GM19463 (cell line): ENCODE measurements around the gene ANKFN1.
A peak's percentile ranks its signal among the peaks of the same experiment; 100 is the strongest.

Experiments used
- ATAC-seq: cut with Tn5 transposase; IDR thresholded peaks from one replicate; pipeline ENCODE4 v1.9.1; 2021; ENCODE audit warnings: mild to moderate bottlenecking, moderate library complexity; ENCODE audit not compliant: unreplicated experiment

The ANKFN1 gene

DNA sequence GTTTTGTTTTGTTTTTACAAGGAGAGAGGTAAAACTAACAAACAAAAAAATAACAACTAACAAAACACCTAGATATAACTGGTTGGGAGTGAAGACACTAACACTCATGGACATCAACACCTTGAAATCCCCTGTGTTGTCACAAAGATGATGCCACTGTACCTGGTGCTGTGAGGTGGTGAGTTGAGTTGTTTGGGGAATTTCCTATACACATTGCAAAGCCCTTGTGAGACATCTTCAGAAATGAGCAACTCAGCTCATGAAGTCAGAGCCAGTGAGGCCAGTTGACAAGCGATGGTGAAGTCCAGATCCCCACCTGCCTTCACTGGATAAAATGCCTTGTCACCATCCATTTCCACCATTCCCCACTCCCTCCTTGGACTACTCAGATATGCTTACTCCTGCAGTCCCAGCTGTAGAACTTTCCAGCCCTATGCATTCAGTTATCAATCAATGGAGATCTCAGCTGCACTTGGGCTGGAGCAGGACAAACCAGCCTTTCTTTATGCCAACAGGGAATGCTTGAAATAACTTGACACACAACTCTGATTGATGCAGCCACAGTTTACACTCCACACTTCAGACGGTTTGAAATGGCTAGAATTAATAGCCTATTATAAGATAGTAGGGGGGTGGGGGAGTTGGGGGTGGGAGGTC lies 22.2 kb downstream of the ANKFN1 start:
- peak; percentile 50 for ATAC-seq

DNA sequence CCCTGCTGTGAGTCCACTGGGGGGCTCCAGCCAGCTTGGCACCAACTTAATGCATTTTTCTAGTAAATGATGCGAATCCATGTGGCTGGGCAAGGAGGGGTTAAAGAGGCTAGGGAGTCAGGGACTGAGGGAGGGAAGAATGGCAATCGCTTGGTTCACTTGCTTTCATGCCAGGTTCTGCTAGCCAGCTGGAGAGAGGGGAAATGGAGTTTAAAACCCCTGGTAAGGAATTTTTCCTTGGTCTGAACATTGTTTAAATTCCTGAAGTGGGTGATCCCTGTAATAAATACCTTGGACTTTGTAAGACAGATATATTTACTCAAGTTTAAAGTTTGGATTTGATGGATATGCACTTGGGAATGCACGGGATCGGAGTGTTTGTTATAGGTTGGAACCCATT lies 22.8 kb downstream of the ANKFN1 start:
- no peak for ATAC-seq

DNA sequence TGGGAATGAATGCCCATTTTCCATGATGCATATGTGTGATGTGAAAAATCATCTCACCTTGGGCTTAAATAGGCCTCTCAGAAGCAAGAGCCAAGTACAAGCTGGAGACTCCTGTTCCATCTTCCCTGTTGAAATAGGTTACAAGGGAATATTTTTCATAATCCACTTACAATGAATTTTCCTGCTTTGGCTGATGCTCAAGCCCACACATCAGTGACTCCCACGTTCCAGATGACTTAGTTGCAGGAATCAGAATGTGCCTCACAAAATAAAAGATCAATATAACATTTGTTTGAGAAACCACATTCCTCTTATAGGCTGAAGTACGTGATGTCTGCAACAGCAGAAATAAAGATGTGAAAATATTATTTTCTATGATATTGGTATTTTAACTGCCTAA lies 24.1 kb downstream of the ANKFN1 start:
- no peak for ATAC-seq

DNA sequence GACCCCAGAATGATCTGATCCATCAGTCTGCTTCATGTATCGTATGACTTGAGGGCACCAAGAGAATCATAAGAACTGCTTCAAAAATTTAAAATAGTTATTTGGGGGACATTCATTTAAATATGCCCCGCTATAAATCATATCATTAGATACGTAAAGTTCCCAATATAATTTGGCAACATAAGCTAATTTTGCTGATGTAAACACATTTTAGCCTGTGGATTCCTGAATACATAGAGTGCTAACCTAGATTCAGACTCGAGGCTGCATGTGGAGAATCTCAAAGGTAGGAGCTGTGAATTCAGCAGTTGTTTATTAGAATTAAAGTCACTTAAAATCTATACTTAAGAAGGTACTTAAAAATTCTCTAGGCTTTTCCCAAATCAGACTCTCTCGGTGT lies 24.9 kb downstream of the ANKFN1 start:
- ATAC-seq, result no peak

DNA sequence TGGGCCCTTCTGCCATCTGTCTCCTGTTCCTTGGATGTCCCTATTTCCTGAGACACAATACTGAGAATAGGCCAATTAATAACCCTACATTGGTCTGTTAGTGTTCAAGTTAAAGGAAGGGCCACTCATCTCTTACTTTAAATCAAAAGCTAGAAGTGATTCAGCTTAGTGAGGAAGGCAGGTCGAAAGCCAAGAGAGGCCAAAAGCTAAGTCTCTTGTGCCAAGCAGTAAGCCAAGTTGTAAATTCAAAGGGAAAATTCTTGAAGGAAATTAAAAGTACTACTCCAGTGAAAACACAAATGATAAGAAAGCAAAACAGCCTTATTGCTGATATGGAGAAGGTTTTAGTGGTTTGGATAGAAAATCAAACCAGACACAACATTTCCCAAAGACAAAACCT lies 28.8 kb downstream of the ANKFN1 start:
- no peak for ATAC-seq

DNA sequence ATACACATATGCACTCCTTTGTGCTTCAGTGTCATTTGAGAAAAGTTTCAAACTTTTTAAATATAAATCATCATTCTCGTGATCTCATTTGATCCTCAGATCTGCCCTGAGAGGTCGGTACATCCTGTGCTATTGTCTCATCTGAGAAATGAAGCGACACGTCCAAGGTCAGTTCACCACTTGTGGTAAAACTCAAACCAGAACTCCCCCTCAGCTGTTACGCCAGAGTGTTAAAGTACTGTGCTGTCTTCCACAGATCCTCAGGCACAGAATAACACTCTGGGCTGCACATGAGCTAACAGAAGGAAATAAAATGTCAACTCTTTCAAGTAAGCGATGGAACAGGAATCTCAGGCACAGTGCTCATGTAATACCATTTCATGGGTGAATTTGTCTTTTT lies 31.4 kb downstream of the ANKFN1 start:
- ATAC-seq, result no peak

DNA sequence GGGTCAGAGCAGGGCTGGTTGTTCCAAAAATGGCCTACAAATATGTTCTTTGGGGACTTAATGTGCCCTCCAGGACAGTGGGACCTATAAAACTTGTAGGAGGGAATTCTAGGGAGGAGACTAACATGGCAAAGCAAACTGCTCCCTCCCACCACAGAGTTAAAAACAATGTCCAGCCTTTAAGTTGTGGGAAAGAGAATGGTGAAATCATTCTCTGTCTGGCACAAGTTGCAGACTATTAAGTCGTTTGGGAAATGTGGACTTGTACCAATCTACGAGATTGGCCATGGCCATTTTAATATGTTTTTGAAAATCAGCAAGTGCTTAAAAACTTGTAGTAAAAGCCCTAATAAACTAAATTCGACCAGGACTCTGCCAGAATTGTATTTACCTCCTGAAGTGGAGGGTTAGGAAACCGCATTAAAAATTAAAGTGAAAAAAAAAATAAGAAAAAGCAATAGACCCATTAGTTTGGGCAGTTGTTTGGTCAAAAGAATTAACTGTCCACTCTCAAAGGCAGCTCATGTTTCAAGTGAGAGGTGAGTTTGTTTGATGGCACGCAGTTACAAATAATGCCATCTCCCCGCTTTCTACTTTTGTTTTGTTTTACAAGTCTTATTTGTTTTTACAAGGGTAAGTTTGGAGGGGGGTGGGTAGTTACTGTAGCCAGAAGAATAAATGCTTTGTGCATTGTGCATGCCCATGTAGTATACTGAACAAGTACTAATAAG lies 32.4 kb downstream of the ANKFN1 start:
- no peak for ATAC-seq

DNA sequence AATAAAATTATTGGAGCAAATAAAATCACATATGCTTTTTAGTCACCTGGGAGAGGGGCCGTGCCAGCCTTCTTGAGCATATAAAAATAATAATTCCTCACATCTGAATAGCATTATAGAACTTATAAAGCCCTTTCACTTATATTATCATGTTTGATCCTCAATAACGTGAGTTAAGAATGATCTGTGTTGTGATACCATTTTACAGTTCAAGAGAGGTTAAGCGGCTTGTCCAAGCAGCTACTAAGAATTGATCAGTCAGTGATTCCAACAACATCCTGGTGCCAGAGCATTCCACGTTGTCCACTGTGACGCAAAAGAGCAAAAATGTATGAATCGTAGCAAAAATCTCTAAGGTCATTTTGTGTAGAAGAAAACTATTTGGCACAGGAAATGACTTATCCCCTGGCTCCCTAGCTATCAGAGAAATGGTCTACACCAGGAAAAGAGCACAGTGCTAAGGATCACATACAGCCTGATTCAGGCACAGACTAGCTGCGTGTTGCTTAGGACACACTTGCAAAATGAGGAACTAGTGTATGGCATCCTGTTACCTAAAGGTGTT lies 33.0 kb downstream of the ANKFN1 start:
- no peak for ATAC-seq

DNA sequence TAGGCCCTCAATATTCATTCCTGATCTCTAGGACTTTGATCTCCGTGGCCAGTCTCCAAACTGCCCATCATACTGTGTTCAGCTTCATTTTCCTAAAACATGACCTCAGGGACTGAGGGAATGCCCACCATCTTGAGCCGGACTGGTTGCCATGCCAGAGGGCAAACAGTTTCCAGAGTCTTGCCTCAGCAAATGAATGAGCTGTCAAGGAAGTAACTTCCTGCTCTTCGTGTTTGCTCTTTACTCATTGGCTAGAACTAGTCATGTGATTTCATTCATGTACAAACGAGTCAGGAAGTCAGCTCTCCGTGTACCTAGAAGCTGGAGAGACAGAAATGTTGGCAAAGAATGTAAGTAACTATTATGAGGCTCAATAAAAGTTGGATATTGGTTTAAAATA lies 50.2 kb downstream of the ANKFN1 start:
- ATAC-seq, result no peak

DNA sequence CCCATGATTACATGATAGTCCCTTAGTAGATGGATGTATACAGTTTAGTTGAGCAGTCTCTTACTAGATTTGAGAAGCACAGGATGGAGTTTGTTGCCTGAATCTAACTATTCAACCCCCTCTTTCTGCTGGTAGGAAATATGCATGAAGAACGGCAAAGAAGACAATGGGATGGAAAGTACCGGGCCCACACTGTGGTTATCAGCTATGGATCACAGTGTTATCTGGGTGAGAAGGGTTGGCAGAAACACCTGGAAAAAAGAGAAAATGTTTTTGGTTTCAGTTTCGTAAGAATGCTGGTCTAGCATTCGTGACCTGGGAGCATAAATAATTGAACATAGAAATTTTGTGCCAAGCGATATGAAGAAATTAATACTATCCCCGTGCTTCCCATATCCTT lies 53.1 kb downstream of the ANKFN1 start:
- no peak for ATAC-seq

DNA sequence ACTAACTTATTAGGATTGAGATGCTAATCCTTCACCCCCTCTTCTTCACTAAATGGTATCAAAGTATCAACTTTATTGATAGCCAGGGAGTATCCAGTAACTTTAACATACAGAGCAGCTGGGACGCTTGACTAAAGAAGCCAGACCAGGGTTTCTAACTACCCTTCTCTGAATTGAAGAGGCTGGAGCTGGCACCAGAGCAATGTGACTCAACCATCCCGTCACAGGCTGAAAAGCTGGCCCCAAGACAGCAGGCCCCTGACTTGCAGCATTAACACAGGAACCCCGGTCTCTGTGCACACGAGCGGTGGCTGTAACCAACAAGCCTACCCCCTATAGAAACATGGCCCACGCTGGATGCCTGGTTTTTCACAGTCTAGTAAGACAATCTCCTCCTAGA lies 59.8 kb downstream of the ANKFN1 start:
- ATAC-seq, result no peak

DNA sequence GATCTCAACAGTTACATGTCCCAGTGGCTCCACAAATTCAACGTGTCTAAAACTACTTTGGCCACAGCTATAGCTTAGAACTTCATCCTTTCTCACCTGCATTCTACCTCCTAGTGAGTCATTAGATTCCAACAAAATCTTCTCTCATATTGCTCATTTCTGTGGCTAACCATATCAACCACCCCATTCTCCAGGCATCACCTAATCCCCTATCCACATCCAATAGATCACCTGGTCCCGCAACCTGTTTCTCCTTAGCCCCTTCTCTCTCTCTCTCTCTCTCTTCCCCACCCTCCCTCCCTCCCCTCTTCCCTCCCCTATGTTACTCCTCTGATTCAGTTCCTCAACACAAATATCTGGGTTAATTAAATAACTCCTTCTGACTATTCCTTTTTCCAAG lies 64.6 kb downstream of the ANKFN1 start:
- no peak for ATAC-seq

DNA sequence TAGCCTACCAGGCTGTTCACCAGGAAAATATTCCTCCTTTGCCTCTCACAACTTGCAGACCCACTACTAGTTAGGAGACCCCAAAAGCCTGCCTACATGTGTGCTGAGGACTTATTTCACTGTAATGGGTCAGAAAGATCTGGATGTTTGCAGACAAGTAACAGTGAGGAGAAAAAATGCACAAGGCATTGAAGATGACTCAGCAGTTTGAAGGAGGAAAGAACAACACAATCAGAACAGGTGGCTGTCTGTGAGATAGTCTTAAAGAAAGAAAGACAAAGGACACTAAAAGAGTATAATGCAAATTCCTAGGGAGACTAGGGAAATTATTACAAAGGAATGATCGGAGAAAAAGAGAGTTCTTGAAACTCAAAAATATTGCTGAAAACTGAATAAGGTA lies 69.0 kb downstream of the ANKFN1 start:
- no peak for ATAC-seq

DNA sequence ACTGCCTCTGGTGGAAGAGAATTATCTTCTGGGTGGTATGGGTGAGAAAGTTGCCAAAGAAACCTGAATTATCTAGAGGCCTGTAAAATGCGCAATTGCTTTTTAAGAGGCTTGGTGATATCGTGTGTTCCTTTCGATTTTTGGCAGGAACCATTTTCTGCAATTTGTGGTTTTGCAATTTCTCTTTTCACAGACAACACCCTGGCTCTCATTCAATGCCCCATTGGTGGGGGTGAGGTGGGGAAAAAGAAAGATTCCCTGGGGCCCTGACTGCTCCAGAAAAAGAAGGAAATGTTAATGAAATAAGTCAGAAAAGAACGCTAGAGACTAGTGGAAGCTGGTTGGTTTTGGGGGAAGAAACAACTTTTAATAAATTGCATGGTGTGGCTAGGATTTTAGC lies 77.4 kb downstream of the ANKFN1 start:
- no peak for ATAC-seq

DNA sequence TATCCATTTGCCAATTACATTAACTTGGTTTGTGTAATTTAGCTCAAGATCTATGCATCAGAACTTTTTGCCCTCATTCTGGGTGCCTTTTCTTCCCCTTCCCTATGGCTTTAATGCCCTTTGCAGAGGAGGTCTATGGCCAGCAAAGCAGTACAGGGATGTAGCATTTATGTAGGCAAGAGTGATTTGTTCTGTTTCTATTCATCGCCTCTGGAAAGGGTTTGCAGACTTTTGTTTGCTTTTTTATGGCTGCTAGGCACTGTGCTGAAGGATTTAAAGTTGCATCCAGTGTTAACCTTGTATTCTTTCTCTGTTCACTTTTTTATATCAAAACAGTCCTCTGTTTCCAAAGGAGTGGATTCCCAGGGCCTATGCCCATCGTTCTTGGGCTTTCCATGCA lies 78.0 kb downstream of the ANKFN1 start:
- ATAC-seq, result no peak

DNA sequence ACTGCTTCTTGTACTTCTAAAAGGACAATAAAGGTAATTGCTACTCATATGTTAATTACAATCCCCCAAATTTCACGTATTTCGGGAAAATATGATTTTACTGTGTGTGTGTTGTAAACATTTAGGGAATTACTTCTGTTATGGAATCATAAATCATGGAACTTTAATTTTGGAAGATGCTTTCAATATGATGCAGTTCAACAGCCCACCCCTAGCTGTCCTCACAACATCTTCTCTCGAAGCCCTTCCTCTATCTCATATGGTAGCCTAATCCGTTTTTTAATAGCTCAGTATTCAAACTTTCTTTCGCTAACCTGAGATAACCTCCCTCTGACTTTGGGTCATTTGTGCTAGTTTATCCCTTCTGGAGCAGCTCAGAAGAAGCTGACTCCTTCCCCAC lies 78.4 kb downstream of the ANKFN1 start:
- no peak for ATAC-seq

DNA sequence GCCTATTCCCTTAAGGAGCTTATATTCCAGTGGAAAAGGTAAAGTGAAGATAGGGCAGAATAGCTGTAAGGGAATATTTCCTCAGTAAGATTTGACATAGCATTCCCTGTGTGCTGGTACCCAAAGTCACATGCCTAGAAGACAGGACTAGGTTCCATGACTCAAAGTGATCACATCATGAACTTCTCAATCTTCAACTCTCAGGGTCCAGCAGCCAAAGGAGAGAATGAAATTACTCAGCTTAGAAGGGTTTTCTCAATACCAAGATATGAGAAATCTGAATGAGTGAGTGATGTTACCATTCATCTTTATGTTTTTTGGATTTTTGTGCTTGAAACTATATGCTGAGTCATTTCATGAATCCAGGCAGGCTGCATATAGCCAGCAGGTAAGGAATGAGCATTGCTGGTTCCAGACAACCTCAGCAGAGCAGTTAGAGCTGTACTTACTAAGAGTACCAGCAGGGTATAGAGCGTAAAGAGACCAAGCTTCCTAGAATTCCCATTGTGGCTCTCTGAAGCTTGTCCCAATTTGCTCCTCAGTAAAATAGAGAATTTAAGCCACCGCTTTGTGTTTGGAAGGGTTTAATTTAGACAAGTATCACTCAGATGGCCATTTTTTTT lies 91.1 kb downstream of the ANKFN1 start:
- ATAC-seq, result no peak

DNA sequence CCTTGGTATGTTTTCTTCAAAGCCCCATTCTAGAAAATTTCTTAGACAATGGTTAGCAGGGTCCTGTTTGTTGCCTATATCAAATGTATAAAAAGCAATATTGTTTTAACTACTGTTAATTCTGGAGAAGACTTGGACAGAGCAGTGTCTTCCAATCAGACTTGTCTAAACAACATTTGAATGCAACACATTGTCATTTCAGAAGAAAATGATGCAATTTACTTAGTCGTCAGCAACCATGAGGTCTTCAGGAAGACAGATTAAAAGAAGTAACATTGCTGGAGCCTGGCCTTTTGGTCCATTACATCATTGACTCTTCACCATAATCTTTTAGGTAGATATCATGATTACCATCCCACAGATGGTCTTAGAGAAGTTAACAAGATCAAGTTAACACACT lies 94.5 kb downstream of the ANKFN1 start:
- ATAC-seq, result no peak

DNA sequence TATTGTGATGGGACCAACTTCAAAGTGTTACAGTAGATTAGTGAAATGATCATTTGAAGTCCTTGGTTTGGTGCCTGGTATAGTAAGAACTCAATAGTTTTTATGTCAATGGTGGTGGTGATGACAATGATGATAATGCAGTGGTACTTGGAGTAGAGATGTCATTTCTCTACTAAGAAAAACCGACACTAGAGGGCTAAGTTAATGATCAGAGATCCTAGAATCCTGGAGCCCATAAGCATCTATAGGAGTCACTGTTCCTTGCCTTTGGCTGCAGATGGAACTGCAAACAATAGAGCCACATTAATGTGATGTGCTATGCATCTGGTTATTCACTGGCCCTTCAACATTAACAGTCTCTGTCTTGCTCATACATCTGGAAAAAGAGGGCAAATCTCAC lies 103.8 kb downstream of the ANKFN1 start:
- ATAC-seq, result no peak

DNA sequence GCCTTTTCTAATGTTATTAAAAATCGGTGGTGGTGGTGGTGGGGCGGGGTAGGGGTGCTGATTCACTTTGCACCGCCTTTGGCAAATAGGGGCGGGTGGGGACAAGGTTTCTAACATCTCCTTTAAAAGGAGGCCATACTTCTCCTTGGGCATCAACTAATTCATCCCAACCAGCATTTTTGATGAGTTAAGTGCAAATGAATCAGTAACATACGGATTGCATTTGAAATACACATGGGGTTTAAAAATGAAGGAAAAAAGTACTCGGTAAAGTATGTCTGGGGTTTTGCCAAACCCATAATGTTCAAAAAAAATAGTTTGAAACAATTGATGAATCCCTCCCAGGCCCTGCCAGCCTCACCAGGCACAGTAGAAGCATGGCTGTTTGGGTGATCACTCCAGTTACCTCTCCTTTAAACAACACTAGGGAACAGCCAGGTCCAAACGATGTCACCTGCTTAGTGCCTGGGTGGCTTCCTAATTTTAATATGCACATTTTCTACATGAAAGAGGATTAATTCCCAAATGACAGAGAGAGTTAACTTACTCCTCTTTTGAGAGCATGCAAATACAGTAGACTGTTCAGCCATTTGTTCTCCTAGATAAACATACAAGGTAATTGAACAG lies 107.2 kb downstream of the ANKFN1 start:
- no peak for ATAC-seq

DNA sequence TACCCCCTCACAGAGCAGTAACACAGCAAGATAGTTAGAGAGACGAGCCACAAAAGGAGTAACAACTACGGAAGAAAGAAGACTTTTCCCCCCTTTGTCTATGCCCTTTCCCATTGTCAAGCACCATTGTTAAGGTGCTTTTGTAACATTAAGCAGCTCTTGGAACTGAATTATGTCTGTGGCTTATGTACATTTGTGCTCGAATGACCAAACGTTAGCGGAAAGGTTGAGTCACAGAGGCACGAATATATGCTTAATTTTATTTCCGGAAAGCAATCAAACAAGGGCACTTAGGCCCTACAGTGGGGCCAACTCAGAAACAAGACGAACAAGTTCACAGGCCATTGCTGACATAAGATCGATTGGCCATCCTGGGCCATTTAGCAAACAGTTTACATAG lies 109.5 kb downstream of the ANKFN1 start:
- no peak for ATAC-seq
